Measurements from ENCODE around the gene RDX.

- TF ChIP-seq CTCF (IDR thresholded peaks at IDR 0.05; ENCODE audit: insufficient read depth, low read depth, low read length) (no peak), EZH2 (IDR thresholded peaks at IDR 0.05; ENCODE audit: insufficient read depth, low read length) (no peak)
Observed at GRCh38 chr11:110141812-110142211, 154.6 kb downstream of the RDX start.

Measured in astrocyte (in vitro differentiated cells and primary cell).